GM18909 (cell line): ENCODE data around the gene PLET1.

Experiments used
- ATAC-seq: cut with Tn5 transposase; IDR thresholded peaks from one replicate; pipeline ENCODE4 v1.9.1; 2021; ENCODE audit warnings: mild to moderate bottlenecking; ENCODE audit not compliant: unreplicated experiment, poor library complexity

PLET1 gene

DNA sequence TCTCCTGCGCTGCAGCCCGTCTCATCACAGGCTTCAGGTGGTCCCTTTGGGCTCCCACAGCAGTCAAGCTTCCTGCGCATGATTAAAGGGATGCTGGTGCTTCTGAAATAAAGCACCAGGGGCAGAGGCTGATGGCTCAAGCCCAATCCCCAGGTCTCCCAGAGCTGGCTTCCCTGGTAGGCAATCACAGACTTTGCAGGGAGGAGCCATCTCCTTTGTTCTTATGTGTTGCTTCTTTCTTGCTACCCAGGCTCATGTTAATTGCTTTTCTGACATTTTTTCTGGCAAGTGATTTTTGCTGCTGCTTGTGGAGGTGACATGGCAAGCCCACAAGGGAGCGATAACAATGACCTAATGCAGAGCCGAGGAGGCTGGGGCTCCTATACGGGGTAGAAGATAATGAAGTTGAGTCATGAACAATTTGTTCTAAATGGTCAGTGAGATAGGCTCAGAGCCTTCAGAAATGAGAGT lies 25.2 kb upstream of the PLET1 start:
- no peak for ATAC-seq

DNA sequence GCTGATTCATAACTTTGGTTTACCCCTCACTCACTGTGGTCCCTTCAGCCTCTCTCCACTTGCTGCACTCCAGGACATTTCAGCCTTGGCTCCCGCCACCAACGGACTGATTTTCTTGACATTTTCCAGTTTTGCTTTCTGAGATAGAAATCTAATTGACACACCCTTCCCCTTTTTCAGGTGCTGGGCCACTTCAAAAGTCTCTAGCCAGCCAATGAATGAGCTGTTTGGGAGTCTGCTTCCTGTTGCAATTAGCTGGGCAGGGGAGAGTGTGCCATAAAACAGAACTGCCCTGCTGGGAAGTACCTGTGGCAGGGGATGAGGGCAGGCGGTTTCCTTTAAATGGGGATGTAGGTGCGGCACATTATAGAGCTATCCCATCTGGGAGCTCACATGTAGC lies 21.1 kb upstream of the PLET1 start:
- ATAC-seq: no peak

DNA sequence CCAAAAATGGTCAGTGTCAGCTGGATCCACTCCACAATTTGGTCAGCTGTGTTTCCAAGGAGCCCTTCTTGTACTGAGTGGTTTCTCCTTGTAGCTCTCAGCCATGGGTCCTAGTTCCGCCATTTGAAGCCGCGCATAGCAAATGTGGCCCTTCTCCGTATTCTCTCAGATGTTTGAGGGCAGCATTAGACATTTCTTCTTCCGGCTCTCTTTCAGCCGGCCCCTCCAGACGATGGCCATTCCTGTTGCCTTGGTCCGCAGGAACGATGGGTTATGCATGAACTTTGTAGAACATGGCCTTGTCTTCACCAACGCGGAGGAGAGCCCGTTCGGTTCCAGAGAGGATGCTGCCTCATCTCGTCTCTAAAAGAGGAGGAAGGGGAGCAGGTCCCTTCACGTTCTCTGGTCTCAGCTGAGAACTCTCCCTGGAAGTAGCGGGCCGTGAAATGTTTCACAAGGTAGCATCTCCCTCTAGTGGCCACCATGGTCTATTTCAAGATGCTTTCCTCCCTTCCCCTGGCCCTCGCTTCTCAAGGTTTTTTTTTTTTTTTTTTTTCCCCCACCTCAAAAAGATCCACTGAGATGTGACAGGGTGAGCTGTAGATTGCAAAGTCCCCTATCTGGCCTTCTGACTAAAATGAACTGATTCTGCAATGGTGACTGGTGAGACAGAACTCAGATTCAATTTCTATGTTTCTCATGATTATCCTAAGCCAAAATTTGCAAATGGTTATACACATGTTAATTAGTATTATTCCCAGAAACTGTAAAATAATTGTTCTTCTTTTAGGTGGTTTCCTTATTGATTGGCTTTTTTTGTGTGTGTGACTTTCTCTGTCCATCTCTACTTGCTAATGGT lies 19.8 kb upstream of the PLET1 start:
- ATAC-seq: peak; percentile 77

DNA sequence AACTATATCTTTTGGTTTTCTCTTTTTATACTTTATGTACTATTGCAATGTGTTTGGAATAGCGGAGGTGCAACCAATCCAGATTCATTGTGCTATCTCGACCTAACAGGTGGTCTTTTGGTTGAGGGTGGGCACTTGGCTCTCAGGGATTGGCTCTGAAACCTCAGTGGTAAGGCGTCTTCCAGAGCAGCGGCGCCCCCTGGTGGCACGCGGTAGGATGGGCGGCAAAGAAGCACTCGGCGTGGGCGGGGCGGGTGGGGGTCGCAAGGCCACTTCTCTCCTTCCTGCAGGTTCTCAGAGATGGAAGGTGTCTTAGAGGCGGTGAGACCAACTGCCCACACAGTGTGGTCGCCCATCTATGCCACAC lies 19.2 kb upstream of the PLET1 start:
- peak; percentile 55 for ATAC-seq

DNA sequence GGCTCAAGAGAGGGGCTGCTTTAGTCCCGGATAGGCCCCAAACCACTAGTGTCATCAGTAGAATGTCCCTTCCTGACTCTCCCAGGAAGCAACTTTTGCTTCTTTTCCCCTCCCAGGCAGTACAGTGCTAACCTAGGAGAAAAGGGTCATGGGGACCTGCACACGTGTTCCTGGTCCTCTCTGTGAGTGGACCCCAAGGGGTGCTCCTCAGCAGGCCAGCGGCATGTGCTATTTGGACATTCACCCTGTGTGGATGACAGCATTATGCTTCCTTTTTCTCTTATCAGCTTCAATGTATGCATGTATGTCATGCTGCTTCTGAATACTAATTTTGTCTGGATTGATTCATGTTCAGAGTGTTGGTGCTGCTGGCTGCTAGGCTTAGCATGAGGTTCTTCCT lies 18.1 kb upstream of the PLET1 start:
- no peak for ATAC-seq

DNA sequence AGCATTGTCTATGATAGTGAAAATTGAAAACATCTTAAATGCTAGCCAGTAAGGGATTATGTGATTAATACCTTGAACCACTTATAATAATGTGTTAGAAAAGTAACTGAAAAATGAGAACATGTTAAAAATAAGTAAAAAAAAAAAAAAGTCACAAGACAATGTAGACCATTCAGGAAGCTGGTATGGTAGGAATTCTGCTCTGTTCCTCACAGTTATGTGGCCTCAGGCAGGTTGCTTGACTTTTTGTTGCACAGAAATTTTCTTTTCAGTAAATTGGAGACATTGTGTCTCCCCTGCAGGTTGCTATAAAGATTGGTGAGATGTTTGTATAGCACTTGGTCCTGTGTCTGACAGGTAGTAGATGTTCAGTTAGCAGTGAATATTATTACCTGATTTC lies 17.3 kb upstream of the PLET1 start:
- no peak for ATAC-seq

DNA sequence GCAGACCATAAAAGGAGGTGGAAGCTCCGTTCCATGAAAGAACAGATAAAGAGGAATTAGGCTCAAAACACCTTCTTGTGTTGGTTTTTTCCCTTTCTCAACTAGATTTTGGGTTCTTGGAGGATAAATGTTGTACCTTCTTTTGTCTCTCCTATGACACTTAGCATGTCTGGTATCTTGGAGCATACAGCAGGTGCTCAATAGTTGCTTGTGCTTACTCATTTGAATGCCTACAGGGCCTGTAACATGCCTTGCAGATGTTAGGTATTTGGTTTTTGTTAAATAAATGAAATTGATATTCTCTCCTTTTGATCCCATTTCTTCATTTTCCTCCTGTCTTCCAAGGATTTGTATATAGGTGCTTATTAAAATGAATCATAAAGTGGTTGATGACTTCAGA lies 16.4 kb upstream of the PLET1 start:
- ATAC-seq: no peak

DNA sequence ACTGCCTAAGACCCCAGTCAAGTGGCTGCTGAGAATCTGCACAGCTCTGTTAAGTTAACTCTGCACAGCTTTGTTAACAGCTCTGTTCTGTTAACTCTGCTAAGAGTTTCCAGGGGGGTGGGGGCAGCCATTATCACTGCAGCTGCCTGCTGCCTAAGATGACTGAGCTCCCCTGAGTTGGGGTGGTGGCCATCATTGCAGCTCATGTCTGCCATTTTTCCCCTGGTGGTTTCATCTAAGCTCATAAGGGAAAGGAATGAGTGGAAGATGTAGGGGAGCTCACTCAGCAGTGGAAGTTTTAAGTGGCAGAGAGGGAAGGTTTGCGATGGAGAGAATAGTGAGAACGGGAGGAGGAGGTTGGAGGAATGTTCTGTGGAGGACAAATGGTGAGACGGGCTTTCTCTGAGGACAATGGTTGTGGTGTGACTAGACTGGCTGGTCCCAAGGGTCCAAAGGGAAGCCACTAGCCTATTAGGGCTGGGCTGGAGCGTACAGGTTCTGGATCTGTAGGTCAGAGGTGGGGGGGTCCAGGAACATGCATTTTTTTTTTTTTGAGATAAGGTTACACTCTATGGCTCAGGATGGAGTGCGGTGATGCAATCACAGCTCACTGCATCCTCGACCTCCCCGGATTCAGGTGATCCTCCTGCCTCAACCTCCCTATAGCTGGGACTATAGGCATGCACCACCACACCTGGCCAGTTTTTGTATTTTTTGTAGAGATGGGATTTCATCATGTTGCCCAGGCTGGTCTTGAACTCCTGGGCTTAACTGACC lies 13.5 kb upstream of the PLET1 start:
- no peak for ATAC-seq

DNA sequence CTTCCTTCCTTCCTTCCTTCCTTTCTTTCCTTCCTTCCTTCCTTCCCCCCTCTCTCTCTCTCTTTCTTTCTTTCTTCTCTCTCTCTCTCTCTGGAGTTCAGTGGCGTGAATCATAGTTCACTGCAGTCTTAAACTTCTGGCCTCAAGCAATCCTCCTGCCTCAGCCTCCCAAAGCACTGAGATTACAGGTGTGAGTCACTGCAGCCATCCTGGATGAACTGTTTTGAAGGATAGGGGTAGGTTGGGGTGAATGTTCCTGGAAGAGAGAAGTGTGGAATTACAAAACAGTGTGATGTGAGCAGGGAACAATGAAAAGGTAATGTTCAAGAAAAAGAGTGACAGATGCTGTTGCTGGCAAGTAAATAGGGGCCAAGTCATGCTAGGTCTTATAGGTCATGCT lies 12.4 kb upstream of the PLET1 start:
- no peak for ATAC-seq

DNA sequence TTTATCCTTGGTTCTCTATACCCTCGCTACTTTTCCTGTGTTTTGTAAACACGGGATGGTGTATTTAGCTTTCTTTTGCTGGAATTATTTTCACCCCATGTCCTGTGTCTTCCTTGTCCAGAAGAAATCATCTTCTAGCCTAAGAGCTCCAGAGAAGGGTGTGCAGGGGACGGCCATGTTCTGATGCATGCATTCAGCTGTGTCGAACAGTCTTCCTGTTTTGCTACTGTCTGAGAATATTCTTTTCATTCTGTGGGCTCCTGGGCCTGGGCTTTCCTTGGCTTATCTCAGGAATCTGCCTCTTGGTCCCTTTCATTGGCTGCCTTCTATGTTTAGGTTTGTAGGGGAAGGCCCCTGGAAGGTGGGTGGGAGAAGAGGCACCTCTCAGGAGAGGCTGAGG lies 10.6 kb upstream of the PLET1 start:
- ATAC-seq: no peak

DNA sequence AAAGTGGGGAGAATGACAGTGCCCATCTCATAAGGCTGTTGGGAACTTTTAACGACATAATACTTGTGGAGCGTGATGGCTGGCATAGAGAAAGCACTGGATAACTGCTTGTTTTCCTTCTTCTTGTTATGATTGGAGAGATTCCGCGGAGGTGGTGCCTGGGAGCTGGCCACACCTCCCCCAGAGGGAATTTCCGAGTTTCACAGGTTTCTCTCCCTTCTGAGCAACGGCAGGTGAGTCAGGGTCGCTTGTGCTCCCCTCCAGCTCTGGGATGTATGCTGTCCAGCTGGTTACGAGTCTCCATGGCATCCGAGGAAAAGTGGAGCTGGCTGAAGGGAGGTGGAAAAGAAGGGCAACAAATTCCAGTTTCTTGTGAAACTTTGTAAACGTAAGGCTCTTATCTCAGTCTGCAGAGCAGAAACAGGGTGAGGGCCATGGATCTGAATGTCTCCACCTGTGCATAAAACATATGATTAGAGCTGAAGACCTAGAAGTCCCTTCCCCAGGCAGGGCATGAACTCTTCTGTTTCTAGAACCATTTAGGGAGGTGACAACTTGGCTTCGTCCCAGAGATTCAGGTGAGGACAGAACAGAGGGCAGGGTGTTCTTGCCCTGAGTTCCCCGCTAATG lies 10.0 kb upstream of the PLET1 start:
- no peak for ATAC-seq

DNA sequence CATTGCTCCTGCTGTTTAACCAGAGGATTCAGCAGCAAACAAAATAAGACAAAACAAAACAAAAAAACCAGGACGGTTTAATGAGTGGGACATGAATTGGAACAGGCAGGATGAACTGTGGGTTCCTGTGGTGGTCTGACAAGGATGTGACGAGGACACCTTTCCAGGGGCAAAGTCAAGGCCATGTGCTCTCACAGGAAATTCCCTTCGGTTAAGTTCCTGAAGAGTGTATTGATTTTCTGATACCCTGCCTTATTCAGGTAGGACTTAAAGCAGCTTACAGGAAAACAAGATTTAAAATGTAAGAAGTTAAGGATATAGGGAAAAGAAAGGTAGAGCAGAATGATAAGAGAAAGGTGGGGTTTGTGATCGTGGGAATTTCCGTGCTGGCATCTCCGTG lies 8.5 kb upstream of the PLET1 start:
- no peak for ATAC-seq

DNA sequence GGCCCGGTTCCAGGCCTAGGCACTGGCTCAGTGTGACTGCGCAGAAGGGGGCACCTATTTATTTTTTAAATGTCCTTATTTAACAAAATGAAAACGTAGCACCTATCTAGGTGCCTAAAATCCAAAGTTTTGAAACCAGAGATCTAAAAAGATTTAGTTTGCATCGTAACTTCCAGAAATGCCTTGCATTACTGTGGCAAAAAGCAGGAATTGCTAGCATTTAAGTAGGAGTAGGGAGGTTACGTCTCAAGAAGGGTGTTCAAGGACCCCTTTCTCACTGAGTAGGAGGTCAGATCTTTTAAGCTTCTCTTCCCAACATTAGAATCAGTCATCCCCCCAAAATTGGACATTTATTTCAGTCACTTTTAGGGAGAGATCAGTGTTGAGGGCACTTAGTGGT lies 7.7 kb upstream of the PLET1 start:
- ATAC-seq: no peak

DNA sequence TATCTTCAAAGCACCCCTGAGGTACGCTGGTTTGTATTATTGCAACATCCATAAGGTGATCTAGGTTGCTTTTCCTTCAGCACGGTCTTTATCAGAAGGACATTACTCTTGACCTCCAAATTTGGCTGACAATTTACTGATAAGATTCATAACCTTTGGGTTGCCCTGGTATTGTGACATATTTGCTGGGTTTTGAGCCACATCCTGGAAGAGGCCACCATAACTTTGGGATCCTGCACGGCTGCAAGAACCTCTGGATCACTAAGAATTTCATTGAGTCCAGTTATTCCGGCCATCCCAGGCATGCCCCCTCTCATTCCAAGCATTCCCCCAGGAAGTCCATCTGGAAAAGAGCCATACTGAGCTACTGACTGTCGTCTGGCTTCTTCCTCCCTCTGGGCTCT lies 6.5 kb upstream of the PLET1 start:
- ATAC-seq: no peak

DNA sequence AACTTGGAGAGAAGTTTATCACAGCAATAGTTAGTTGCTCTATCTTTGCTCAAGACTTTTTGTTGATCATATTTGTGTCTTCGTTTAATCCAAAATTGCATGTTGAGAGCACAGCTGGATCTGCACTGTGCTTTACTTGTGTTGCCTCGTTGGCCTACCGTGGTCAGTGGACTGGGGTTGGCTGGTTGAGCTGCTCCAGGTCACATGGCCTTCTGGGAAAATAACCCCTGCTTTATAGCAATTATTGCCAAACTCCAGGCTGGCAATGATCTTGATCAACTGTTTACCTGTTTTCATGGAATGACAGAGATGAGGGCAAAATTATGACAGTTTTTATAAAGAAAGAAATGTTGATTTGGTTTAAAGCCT lies 5.7 kb upstream of the PLET1 start:
- no peak for ATAC-seq

DNA sequence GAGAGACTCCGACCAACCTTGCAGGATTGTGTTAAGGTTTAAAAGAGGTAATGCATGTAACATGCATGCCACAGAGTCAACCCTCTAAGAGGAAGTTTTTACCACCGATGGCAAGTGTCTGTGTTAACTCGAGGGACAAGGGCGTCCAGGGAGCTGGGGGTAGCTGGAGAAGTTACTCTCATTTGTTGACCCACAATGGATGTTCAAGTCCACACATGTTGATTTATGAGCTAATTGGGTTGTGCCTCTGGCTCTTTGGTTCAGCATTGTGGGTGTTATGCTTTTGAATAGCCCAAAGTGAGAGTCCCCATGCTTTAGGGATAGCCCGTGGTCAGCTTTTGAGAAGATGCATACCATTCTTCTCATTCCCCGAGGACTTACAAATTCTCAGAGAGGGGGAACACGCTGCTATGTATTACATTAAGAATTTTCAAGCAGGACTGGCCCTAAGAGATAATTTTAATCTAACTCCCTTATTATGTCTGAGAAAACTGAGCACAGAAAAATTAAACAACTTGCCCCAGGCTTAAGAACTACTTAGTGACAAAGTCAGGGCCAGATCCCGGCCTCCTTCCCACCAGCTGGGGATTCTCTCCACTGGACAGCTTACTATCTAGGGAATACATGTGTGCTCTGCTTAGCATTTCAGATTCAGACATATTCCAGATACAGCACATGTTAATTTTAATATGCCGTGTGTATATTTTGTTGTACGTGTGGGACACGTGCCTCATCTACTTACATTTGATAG lies 5.2 kb upstream of the PLET1 start:
- ATAC-seq: no peak

DNA sequence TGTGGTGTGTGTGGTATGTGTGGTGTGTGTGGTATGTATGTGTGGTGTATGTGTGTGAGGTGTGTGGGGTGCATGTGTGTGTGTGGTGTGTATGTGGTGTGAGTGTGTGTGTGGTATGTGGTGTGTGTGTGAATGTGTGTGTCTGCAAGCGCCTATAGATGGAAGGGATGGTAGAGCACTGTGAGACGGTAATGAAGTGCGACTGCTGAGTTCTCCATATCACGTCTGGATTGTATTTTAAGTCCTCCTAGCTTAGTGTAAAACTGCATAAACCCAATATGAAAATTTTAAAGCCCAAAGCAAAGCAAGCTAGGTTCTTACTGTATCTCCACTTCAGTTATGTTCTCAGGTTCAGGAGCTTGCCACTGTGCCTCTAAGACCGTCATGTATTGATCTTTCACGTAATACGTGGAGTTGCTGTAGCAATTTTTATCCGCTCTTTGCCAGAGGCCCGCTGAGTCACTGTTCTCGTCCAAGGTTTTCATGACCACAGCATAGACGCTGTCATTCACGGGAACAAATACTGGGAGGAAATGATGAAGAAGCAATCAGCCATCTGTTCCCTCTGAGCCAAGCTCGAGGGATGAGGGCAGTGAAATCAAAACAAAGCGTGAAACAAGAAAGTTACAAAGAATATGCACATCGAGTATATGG lies 5.5 kb downstream of the PLET1 start:
- no peak for ATAC-seq

DNA sequence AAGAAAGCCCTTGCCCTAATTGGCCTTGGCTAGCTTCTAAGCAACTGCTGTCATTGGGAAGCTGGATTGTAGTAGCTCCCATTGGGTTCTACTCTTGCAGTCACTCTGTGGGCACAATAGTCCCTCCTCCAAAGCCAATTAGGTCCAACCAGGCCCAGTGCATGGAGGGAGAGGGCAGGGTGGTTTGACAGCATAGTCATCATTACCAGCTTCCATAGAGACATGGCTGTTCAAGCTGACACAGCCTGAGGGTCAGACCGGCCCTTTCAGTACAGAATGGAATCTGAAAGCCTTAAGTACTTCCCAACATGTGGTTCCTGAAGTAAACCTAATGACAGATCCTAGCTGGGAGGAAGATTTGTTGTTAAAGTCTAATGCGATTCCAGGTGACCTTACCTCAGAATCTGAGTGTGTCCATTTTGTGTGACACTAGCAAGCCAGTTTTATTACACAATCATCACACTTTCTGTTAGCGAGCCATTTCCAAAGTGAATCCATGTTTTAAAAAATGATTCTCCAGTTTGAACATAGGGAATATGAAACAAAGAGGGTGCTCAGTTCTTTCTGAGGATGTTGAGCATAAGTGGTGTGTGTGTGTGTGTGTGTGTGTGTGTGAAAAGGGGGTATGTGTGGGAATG lies 6.9 kb downstream of the PLET1 start:
- ATAC-seq: no peak

DNA sequence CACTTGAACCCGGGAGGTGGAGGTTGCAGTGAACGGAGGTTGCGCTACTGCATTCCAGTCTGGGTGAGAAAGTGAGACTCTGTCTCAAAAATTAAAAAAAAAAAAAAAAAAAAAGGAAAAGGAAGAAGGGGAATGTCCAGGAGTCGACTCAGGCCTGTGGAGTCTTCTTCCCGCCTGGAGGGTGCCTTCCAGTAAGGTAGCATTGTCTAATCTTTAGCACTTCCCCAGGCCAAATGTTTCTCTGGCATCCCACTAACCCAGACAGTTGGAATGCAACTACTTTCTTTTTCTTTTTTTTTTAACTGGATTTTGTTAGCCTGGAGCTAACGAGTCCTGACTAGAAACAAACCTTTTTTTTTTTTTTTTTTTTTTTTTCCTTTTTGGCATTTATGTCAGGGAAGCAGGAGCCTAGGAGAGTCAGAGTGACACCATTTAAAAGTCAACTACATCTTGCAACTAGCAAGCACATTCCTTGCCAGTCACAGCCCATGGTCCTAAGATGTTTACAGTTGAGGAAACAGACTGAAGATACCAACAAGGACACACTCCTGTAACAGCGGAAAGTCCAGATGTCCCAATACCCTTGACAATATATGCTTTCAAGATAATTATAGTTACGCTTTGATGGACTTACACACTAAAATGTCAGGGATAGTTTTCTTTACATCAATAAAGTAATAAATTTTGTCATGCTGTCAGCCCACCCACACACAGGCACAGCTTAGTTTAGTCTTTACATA lies 10.6 kb downstream of the PLET1 start:
- ATAC-seq: no peak
